ELF-1 (cell line): Measurements from ENCODE around the gene SGMS1.
"Not testable (repeated sequence)": the region's sequence is repeated elsewhere in the genome, so short reads cannot be mapped to it uniquely, and the experiment has no call there.

Experiments
- DNase-seq: peaks from one replicate; pipeline ENCODE4 v3.0.0-alpha.2; 2016; ENCODE audit warnings: low read depth, low spot score

SGMS1 gene

GRCh38 chr10:50375745-50376144 is 248.0 kb downstream of the SGMS1 start:
- no peak for DNase-seq

GRCh38 chr10:50375051-50375452 is 248.7 kb downstream of the SGMS1 start:
- DNase-seq: peak; percentile 17

- DNase-seq: no peak
These were observed 249.8 kb downstream of the SGMS1 start for GRCh38 chr10:50373821-50374501.

- no peak for DNase-seq
These were observed 253.8 kb downstream of the SGMS1 start for GRCh38 chr10:50369931-50370330.

- peak; percentile 37 for DNase-seq
These were observed 256.0 kb downstream of the SGMS1 start for GRCh38 chr10:50367732-50368131.

- DNase-seq: not testable (repeated sequence)
These were observed 257.3 kb downstream of the SGMS1 start for GRCh38 chr10:50366421-50366820.

- not testable (repeated sequence) for DNase-seq
These were observed 259.0 kb downstream of the SGMS1 start for GRCh38 chr10:50364730-50365129.

GRCh38 chr10:50362547-50363125 is 261.1 kb downstream of the SGMS1 start:
- no peak for DNase-seq

GRCh38 chr10:50361946-50362345 is 261.8 kb downstream of the SGMS1 start:
- DNase-seq: no peak

- DNase-seq: no peak
These were observed 263.5 kb downstream of the SGMS1 start for GRCh38 chr10:50360077-50360850.

GRCh38 chr10:50358925-50359687 is 264.6 kb downstream of the SGMS1 start:
- no peak for DNase-seq

GRCh38 chr10:50358411-50358810 is 265.3 kb downstream of the SGMS1 start:
- DNase-seq: no peak

- DNase-seq: not testable (repeated sequence)
These were observed 267.3 kb downstream of the SGMS1 start for GRCh38 chr10:50356481-50356832.

- not testable (repeated sequence) for DNase-seq
These were observed 267.9 kb downstream of the SGMS1 start for GRCh38 chr10:50355693-50356480.

- DNase-seq: no peak
These were observed 272.1 kb downstream of the SGMS1 start for GRCh38 chr10:50351483-50352146.

GRCh38 chr10:50350366-50350765 is 273.4 kb downstream of the SGMS1 start:
- DNase-seq: no peak

- no peak for DNase-seq
These were observed 274.2 kb downstream of the SGMS1 start for GRCh38 chr10:50349554-50349953.

GRCh38 chr10:50347394-50347802 is 276.4 kb downstream of the SGMS1 start:
- no peak for DNase-seq

- DNase-seq: no peak
These were observed 276.8 kb downstream of the SGMS1 start for GRCh38 chr10:50346942-50347341.

GRCh38 chr10:50345545-50345944 is 278.2 kb downstream of the SGMS1 start:
- DNase-seq: no peak
